Vagina (tissue), 2 donors: ENCODE measurements around the gene STEAP1B.
"Not testable (repeated sequence)": the region's sequence is repeated elsewhere in the genome, so short reads cannot be mapped to it uniquely, and the experiment has no call there.

ENCODE experiments used
- POLR2AphosphoS5 ChIP-seq, 2 donors: sonication (generic); formaldehyde crosslinking; IDR thresholded peaks; one replicate each; pipeline ENCODE4 v1.9.0; 2017; ENCODE audit warnings: antibody characterized with exemption in 2 of 2, mild to moderate bottlenecking in 2 of 2, low read depth in 1 of 2; ENCODE audit not compliant: insufficient read depth in 1 of 2
- TF ChIP-seq, protein P1 (sequence below), 3 experiments: fragments of 450-650 bp in 2 of 3; fragments of 200-600 bp in 1 of 3; sonication (generic) in 1 of 3; IDR thresholded peaks; one replicate each; pipeline ENCODE4 v1.5.1; 2017 to 2019; ENCODE audit warnings: antibody characterized with exemption in 3 of 3, mild to moderate bottlenecking in 2 of 3, moderate library complexity in 2 of 3

GRCh38 chr7:22436552-22436951, 63.4 kb downstream of the STEAP1B start:
- TF ChIP-seq, protein P1, sequence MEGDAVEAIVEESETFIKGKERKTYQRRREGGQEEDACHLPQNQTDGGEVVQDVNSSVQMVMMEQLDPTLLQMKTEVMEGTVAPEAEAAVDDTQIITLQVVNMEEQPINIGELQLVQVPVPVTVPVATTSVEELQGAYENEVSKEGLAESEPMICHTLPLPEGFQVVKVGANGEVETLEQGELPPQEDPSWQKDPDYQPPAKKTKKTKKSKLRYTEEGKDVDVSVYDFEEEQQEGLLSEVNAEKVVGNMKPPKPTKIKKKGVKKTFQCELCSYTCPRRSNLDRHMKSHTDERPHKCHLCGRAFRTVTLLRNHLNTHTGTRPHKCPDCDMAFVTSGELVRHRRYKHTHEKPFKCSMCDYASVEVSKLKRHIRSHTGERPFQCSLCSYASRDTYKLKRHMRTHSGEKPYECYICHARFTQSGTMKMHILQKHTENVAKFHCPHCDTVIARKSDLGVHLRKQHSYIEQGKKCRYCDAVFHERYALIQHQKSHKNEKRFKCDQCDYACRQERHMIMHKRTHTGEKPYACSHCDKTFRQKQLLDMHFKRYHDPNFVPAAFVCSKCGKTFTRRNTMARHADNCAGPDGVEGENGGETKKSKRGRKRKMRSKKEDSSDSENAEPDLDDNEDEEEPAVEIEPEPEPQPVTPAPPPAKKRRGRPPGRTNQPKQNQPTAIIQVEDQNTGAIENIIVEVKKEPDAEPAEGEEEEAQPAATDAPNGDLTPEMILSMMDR (IDR thresholded peaks at IDR 0.05), result not testable (repeated sequence)
- not testable (repeated sequence) for TF ChIP-seq POLR2AphosphoS5 (IDR thresholded peaks at IDR 0.05; ENCODE audit: insufficient read depth in 1 of 2, low read depth in 1 of 2)
